ENCODE measurements around the gene GLIPR1L2.

- TF ChIP-seq POLR2A (IDR thresholded peaks at IDR 0.05) = no peak
- TF ChIP-seq CTCF (IDR thresholded peaks at IDR 0.05) = no peak
- TF ChIP-seq EP300 (IDR thresholded peaks at IDR 0.05) = no peak
These were observed 49.0 kb downstream of the GLIPR1L2 start for GRCh38 chr12:75439930-75440329.
